LoVo (cell line): ENCODE measurements around the gene FAM161A.
"Not testable (repeated sequence)": the region's sequence is repeated elsewhere in the genome, so short reads cannot be mapped to it uniquely, and the experiment has no call there.

ENCODE experiments used
- DNase-seq: peaks from one replicate; pipeline ENCODE4 v3.0.0-alpha.2; 2016; ENCODE audit warnings: low spot score

The FAM161A gene

DNA sequence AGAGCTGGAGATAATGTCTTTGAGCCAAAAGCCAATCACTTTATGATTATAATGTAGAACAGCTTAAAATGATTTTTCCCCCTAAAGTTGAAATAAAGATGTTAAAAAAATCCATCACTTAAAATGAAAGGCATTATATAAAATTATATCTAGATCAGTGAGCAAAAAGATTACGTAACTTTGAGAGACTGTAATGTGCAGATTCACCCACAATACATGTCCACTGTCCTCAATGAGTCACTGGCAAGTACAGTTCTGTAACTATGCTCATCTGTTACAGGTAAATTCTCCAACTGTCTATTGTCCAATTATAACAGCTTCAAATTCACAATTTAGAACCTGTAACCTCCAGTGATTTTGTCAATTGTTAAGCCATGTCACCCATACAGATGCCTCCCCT, 19.0 kb downstream of the FAM161A start:
- no peak for DNase-seq

DNA sequence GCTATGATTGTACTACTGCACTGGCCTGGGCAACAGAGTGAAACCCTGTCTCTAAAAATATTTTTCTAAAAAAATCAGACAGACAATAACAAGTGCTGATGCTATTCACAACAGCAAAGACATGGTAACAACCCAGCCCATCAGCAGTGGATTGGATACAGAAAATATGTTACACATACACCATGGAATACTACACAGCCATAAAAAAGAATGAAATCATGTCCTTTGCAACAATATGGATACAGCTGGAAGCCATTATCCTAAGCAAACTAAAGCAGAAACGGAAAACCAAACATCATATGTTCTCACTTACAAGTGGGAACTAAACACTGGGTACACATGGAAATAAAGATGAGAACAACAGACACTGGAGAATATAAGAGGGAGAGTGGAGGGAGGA, 19.9 kb downstream of the FAM161A start:
- DNase-seq = no peak

DNA sequence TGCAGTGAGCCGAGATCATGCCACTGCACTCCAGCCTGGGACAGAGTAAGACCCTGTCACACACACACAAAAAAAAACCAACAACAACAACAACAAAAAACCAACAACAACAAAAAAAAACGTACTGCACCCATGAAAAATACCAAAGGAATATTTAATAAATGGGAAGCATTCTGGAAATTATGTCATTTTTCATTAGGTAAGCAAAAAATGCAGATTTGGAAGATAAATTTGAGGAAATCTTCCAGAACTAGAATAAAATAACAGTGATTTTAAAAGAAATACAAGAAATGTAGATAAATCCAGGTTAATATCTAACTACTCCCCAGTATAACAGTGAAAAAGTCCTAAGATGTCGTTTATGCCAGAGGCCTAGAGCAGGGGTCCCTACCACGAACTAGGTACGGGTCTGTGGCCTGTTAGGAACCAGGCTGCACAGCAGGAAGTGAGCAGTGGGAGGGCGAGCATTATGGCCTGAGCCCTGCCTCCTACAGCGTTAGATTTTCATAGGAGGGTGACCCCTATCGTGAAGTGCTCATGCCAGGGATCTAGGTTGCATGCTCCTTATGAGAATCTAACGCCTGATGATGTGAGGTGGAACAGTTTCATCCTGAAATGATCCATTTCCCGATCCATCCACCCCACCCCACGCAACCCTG, 21.5 kb downstream of the FAM161A start:
- DNase-seq = no peak

DNA sequence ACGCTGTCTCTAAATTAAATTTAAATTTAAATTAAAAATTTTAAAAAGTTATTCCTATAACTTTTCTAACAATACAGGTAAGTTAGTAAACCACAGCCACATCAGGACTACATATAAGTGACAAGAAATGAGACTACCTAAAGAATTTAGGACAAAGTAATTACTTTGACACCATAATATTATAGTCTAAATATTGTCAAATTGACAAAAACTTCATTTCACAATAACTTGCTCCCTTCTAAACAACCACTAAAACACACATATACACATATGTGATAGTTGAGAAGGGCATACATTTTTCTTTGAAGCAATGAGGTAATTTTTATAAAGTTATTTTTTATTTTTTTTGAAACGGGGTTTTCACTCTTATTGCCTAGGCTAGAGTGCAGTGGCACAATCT, 31.6 kb downstream of the FAM161A start:
- no peak for DNase-seq

DNA sequence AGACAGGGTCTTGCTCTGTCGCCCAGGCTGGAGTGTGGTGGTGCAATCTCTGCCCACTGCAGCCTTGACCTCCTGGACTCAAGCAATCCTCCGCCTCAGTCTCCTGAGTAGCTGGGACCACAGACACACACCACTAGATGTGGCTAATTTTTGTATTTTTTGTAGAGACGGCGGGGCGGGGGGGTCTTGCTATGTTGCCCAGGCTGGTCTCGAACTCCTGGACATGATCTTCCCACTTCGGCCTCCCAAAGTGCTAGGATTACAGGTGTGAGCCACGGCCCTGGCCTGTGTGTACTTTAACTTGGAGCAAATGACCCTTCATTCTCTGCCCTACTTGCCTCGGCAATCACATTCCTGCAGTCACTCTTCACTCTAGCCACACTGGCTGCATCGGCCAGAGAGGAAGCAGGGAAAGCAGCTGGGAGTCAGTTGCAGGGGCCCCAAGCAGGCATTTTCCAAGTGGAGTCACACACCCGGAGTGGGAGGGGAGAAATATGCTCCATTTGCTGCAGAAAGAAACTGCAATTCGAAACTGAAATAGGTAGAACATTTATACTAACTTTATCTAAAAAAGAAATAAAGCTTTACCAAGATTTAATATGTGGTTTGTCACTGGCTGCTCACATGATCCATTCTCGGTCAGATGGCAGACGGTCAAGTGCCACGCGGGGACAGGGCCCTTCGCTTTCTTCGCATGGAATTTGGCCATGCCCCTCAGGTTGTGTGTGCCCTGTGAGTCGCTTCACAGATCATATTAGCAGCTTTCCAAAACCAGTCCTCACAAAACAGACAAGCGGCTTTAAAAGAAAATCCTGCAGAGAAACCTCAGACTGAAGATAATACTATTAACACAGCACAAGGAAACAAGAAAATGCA, 37.1 kb downstream of the FAM161A start:
- no peak for DNase-seq

DNA sequence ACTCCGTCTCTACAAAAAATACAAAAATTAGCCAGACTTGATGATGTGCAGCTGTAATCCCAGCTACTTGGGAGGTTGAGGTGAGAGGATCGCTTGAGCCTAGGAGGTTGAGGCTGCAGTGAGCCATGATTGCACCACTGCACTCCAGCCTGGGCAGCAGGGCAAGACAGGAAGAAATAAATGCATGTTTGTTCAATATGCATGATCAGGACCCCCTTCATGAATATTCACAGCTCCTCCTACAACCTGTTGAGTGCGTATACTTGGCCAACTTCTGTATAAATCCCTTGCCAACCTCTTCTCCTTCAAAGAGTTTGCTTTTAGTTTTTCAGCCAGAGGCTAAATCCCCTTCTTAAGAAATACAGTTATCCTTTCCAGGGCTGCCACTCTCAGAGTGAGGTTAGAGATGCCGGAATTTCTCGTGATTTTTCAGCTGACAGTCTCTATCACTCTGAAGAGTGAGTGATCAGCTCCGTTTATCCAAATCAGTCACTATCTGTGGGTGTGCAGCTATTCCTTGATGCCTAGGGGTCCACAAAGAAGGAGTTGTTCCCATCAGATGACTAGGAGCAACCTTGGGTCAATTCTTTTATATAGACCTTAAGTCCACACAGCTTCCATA, 39.2 kb downstream of the FAM161A start:
- no peak for DNase-seq

DNA sequence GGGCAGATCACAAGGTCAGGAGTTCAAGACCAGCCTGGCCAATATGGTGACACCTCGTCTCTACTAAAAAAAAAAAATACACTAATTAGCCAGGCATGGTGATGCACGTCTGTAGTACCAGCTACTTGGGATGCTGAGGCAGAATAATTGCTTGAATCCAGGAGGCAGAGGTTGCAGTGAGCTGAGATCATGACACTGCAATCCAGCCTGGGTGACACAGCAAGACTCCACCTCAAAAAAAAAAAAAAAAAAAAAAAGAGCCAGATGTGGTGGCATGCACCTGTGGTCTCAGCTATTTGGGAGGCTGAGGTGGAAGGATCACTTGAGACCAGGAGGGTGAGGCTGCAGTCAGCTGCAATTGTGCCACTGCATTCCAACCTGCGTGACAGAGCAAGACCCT, 40.5 kb downstream of the FAM161A start:
- DNase-seq = not testable (repeated sequence)

DNA sequence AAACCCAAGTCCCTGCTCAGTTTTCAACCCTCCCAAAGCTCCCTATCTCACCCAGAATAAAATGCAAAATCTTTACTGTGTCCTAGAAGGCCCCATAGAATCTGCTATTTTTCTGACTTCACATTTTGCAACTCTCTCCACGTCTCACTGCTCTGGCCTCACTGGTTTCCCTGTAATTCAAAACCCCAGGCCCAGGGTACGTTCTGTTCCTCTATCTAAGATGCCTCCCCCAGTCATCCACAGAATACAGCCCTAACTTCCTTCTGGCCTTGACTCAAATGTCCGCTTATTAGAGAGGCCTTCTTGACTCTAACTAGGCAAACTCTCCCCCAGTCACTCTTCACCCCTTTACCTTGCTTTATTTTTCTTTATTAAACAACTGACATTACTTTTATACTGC, 42.0 kb downstream of the FAM161A start:
- DNase-seq = no peak

DNA sequence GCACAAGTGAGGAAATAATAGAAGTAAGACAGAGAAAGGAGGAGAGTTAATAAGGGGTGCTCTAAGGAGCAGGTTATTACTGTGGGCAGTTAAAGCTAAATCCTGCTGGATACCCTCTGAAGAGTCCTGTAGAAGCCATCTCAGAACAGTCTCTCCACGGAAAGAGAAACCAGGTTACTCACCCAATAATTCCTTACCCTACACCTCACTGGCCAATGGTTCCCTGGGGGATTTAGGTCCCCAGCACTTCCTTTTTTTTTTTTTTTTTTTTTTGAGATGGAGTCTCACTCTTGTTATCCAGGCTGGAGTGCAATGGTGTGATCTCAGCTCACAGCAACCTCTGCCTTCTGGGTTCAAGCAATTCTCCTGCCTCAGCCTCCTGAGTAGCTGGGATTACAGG, 43.7 kb downstream of the FAM161A start:
- DNase-seq = not testable (repeated sequence)

DNA sequence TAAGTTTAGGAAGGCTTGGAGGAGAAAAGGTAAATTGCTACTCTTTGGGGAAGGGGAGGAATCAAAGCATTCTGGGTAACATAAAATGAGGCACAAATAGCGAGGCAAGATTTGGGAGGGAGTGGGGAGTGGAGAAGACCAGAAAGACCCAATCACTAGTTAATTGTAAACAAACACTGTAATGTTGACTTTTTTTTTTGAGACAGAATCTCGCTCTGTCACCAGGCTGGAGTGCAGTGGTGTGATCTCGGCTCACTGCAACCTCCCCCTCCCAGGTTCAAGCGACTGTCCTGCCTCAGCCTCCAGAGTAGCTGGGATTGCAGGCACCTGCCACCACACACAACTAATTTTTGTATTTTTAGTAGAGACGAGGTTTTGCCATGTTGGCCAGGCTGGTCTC, 45.2 kb downstream of the FAM161A start:
- not testable (repeated sequence) for DNase-seq

DNA sequence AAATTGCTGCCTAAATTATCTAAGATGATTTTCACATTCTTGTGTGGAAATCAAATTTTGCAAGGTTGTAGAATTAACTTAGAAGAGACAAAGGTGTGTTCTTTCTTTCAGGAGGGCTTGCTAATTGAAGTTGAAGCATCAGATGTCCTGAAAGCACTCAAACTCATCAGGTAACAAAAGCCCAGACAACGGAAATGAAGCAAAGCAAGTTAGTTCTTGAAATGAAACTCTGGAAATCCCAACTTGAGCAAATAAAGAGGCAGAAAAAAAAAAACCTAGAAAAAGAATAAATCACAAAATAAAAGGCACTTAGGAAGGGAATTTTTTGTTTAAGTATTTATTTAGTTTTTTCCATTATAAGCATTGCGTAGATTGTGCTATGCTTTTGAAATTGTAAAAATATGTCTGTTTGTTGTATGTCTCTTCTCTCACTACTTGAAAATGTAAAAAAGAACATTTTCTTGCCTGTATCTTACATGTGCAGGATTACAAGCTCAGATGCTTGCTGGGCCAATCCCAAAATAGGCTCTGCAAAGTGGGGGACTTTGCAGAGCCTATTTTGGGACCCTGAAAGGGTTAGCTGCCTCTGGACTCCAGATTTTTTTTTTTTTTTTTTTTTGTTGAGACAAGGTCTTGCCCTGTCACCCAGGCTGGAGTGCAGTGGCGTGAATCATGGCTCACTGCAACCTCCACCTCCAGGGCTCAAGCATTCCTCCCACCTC, 46.7 kb downstream of the FAM161A start:
- DNase-seq = no peak

DNA sequence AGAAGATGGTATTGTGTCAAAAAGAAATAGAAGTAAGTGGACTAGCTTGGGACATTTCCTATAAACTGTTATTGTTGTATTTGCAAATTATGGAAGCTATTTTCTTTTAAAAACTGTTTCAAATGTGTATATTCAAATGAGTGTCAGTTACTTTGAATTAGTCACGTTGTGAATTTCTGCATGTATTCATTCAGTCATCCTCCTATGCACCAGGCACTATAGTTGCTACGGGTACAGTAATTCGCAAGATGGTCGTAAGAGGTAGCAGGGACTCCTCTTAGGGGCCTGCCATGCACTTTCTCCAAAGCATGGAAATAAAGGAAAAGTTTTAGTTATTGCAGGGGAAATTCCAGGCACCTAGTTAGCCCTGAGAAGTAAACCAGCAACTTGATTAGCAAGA, 51.3 kb downstream of the FAM161A start:
- DNase-seq = no peak

DNA sequence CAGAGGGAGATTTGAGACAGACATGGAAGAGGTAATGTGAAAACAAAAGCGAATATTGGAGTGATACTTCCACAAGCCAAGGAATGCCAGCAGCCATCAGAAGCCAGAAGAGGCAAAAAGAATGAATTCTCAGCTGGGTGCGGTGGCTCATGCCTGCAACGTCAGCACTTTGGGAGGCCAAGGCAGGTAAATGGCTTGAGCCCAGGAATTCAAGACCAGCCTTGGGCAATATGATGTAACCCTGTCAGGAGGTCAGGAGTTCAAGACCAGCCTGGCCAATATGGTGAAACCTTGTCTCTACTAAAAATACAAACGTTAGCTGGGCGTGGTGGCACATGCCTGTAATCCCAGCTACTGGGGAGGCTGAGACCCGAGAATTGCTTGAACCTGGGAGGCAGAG, 54.8 kb downstream of the FAM161A start:
- no peak for DNase-seq

DNA sequence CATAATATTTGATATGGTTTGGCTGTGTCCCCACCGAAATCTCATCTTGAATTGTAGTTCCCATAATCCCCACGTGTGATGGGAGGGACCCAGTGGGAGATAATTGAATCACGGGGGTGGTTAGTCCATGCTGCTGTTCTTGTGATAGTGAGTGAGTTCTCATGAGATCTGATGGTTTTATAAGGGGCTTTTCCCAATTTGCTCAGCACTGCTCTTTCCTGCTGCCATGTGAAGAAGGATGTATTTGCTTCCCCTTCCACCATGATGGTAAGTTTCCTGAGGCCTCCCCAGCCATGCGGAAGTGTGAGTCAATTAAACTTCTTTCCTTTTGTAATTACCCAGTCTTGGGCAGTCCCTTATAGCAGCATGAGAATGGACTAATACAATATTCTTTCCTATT, 56.4 kb downstream of the FAM161A start:
- not testable (repeated sequence) for DNase-seq

DNA sequence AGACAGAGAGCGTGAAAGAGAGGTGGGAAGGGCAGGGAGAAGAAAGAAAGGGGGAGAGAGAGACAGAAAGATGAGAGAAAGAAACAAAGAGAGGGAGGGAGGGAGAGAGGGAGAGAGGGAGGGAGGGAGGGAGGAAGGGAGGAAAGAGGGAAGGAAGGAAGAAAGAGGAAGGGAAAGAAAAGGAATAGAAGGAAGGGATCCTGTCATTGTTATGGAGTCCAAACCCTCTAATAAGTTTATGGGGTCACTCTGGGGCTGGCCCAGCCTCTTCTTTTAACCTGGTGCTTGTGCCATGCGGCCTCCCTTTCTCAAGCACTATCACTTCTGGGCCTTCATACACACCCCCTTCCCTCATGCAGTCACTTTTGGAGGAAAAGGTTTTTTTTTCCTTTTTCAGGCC, 58.5 kb downstream of the FAM161A start:
- DNase-seq = no peak

DNA sequence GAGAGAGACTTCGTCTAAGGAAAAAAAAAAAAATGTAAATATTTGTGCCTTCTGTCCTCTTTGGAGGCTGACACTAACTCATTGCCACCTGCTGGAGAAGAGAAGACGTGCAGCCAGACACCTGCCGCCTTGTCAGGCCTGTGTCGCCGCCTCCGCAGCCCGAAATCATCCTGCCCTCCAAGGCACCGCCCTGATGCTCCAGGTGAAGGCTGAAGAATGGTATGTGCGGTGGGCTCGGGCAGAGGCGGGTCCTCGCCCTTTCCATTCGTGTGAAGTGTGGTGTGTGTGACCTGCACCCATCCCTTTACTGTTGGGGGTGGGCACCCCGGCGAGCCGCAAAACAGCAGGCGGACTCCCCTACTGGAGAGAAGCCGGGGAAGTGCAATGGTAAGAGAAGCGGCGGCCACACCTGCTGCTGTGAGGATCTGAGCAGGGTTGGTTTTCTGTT, 60.4 kb downstream of the FAM161A start:
- peak; percentile 42 for DNase-seq

DNA sequence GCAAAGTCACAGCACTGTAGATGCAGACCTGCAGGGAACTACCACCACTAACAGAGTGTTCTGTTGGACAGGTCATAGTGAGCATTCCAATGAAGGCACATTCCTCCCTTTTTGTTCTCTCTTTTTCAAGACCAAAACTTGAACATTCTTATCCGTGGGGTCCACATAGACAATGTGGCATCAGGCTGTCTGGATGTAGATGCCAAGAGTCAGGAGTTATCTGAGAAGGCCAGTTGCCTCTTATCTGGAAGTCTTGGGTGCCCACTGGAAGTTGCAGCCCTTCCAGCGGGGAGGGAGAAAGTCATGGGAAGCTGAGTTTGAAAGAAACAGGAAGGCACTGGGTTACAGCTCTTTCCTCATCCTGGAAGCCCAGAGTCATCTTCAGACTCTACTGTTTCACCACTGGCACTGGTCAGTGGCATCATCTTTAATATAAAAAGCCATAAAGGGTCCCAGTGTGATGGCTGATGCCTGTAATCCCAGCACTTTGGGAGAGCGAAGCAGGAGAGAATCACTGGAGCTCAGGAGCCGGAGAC, 61.4 kb downstream of the FAM161A start:
- no peak for DNase-seq

DNA sequence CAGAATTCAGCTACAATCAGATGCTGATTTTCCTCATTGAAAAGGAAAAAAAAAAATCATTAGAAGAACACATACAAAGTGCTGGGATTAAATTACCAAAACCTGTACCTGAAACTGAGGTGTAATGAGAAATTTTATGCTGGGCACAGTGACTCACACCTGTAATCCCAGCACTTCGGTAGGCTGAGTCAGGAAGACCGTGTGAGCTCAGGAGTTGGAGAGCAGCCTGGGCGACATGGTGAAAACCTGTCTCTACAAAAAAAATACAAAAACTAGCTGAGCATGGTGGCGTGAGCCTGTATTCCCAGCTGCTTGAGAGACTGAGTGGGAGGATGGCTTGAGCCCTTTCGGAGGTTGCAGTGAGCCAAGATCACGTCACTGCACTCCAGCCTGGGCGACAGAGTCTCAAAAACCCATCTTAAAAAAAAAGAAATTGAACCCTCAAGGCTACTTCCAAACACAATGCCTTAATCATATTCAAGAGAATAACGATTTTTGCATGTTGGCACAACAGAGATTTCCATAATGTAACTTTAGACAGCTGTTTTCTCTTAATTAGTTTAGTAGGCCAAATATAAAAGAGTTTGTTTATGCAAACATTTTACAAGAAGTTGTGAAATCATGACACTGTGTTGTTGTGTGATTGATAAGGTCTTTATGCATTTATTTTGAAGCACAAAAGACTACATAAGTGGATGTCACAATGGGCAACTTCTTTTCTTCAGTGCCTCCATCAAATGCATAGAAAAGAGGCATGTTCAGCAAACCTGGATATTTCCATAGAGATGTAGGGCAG, 63.9 kb downstream of the FAM161A start:
- DNase-seq = no peak

DNA sequence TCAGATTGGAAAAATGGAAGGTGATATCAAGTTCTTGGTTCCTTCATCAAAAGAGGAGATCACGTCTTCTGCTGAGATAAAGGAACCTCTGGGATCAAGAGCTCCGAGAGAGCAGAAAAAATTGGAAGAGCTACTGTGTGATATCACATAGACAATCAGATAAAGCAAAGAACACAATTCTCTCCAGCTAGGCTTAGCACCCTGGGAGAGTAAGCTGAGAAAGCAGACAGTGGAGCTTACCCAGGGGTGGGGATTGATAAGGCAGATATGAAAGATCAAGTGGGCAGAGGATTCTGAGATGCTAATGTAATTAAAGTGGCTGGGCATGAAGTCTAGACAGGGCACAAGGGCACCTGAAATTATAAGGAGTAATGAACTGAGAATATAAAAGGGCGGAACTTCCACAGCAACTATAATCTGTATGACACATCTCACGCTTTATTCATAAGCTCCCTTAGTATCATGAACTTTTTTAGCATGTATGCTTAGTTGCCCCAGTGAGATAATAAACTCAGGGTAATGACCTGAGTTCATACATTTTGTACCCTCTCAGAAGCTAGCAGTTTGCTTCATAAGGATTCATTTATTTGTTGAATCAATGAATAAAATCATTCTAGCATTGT, 65.8 kb downstream of the FAM161A start:
- DNase-seq = no peak

DNA sequence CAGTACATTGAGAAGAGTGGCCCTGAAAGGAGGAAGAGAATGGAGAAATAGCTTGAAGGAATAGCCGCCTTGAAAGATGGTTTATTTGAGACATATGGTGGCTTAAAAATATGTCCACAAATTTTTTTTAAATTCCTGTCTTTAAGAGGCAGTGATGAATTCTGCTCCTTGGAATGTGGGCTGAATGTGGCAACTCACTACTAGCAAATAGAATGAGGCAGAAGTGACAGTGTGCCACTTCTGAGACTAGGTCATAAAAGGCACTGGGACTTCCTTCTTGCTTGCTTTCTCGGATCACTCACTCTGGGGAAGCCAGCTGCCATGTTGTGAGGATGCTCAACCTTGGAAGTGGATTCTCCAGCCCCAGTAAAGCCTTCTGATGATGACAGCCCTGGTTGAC, 67.0 kb downstream of the FAM161A start:
- no peak for DNase-seq

DNA sequence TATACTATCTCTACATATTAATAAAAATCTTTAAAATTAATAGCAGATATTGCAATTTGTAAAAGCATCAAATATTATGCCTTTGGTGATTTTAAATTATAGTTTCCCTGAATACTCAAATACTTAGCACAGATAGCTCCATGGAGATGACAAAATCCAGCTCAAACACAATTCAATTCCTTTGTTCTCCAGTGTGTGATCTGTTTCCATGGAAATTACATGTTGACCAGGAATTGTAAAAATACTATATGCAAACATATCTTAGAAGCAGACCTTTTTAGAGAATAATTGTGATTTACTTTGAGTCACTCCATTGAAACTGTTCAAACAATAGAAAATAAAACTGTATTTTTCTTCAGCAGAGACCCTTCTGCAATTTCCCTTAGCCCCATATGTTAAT, 68.3 kb downstream of the FAM161A start:
- DNase-seq = no peak
